Neural cell (in vitro differentiated cells): ENCODE data around the gene ARL3.

Experiments
- TF ChIP-seq, protein P1 (sequence below): fragments of 450-650 bp; IDR thresholded peaks from 2 replicates; pipeline ENCODE4 v1.5.1; 2014; ENCODE audit warnings: antibody characterized with exemption, mild to moderate bottlenecking, moderate library complexity; ENCODE audit not compliant: poor library complexity, severe bottlenecking
- TF ChIP-seq, protein P2 (sequence below): IDR thresholded peaks from 2 replicates; pipeline ENCODE4 v1.6.1; 2012; ENCODE audit warnings: borderline replicate concordance

DNA sequence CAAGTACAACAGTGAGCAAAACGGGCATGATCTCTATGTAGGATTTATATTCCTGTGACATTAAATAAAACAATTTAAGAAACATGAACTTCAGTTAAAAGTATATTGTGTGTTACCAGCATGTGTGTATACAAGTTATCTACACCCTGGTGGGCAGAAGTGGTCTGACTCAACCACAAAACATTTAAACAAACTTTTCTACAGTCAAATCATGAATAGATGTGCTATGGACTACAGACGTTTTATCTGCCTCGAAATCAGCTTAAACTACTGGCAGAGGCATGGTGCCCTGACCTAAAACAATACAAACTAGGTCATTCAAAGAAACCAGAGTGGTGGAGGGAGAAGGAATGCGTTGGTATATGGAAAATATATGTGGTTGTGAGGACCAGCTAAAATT lies 3.6 kb downstream of the ARL3 start:
- TF ChIP-seq, protein P1, sequence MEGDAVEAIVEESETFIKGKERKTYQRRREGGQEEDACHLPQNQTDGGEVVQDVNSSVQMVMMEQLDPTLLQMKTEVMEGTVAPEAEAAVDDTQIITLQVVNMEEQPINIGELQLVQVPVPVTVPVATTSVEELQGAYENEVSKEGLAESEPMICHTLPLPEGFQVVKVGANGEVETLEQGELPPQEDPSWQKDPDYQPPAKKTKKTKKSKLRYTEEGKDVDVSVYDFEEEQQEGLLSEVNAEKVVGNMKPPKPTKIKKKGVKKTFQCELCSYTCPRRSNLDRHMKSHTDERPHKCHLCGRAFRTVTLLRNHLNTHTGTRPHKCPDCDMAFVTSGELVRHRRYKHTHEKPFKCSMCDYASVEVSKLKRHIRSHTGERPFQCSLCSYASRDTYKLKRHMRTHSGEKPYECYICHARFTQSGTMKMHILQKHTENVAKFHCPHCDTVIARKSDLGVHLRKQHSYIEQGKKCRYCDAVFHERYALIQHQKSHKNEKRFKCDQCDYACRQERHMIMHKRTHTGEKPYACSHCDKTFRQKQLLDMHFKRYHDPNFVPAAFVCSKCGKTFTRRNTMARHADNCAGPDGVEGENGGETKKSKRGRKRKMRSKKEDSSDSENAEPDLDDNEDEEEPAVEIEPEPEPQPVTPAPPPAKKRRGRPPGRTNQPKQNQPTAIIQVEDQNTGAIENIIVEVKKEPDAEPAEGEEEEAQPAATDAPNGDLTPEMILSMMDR: no peak
- TF ChIP-seq, protein P2, sequence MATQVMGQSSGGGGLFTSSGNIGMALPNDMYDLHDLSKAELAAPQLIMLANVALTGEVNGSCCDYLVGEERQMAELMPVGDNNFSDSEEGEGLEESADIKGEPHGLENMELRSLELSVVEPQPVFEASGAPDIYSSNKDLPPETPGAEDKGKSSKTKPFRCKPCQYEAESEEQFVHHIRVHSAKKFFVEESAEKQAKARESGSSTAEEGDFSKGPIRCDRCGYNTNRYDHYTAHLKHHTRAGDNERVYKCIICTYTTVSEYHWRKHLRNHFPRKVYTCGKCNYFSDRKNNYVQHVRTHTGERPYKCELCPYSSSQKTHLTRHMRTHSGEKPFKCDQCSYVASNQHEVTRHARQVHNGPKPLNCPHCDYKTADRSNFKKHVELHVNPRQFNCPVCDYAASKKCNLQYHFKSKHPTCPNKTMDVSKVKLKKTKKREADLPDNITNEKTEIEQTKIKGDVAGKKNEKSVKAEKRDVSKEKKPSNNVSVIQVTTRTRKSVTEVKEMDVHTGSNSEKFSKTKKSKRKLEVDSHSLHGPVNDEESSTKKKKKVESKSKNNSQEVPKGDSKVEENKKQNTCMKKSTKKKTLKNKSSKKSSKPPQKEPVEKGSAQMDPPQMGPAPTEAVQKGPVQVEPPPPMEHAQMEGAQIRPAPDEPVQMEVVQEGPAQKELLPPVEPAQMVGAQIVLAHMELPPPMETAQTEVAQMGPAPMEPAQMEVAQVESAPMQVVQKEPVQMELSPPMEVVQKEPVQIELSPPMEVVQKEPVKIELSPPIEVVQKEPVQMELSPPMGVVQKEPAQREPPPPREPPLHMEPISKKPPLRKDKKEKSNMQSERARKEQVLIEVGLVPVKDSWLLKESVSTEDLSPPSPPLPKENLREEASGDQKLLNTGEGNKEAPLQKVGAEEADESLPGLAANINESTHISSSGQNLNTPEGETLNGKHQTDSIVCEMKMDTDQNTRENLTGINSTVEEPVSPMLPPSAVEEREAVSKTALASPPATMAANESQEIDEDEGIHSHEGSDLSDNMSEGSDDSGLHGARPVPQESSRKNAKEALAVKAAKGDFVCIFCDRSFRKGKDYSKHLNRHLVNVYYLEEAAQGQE: no peak
